ENCODE measurements around the gene SNX21.
"Not testable (repeated sequence)": the region's sequence is repeated elsewhere in the genome, so short reads cannot be mapped to it uniquely, and the experiment has no call there.

The SNX21 gene

GRCh38 chr20:45823949-45824835 lies 9.4 kb upstream of the SNX21 start:
- no peak for DNase-seq (ENCODE audit: low spot score)

GRCh38 chr20:45826381-45827019 lies 7.1 kb upstream of the SNX21 start:
- no peak for DNase-seq (ENCODE audit: low spot score)

GRCh38 chr20:45827030-45827652 lies 6.5 kb upstream of the SNX21 start, which contains the start of gene TNNC2:
TSS of gene TNNC2 (minus strand) at chr20:45827312. CDS start at chr20:45827248, 64 bp downstream.
- DNase-seq (ENCODE audit: low spot score) = no peak

GRCh38 chr20:45827712-45828111 lies 5.9 kb upstream of the SNX21 start:
- DNase-seq (ENCODE audit: low spot score) = no peak

GRCh38 chr20:45828589-45828988 lies 5.0 kb upstream of the SNX21 start:
- DNase-seq (ENCODE audit: low spot score) = no peak

GRCh38 chr20:45829673-45830106 lies 3.9 kb upstream of the SNX21 start:
- not testable (repeated sequence) for DNase-seq (ENCODE audit: low spot score)

GRCh38 chr20:45832619-45833018 lies 980 bp upstream of the SNX21 start:
- no peak for DNase-seq (ENCODE audit: low spot score)

- peak; percentile 50 for DNase-seq (ENCODE audit: low spot score)
Measured at GRCh38 chr20:45833883-45834796, 541 bp downstream of the SNX21 start.

GRCh38 chr20:45834797-45835161 lies 1.2 kb downstream of the SNX21 start:
- DNase-seq (ENCODE audit: low spot score) = no peak

GRCh38 chr20:45835329-45835765 lies 1.7 kb downstream of the SNX21 start:
- no peak for DNase-seq (ENCODE audit: low spot score)

- DNase-seq (ENCODE audit: low spot score) = no peak
Measured at GRCh38 chr20:45835825-45836224, 2.2 kb downstream of the SNX21 start.

GRCh38 chr20:45836841-45837240 lies 3.2 kb downstream of the SNX21 start:
- DNase-seq (ENCODE audit: low spot score) = no peak

- no peak for DNase-seq (ENCODE audit: low spot score)
Measured at GRCh38 chr20:45840700-45841198, 7.2 kb downstream of the SNX21 start.

- no peak for DNase-seq (ENCODE audit: low spot score)
Measured at GRCh38 chr20:45841407-45842129, 8.0 kb downstream of the SNX21 start.

GRCh38 chr20:45842169-45842812 lies 8.7 kb downstream of the SNX21 start:
- DNase-seq (ENCODE audit: low spot score) = no peak

- no peak for DNase-seq (ENCODE audit: low spot score)
Measured at GRCh38 chr20:45843506-45843905, 9.9 kb downstream of the SNX21 start.

- DNase-seq (ENCODE audit: low spot score) = no peak
Measured at GRCh38 chr20:45845452-45845851, 11.9 kb downstream of the SNX21 start.

- no peak for DNase-seq (ENCODE audit: low spot score)
Measured at GRCh38 chr20:45848421-45848820, 14.8 kb downstream of the SNX21 start.

GRCh38 chr20:45848969-45849582 lies 15.5 kb downstream of the SNX21 start:
- DNase-seq (ENCODE audit: low spot score) = no peak

- no peak for DNase-seq (ENCODE audit: low spot score)
Measured at GRCh38 chr20:45850238-45850637, 16.6 kb downstream of the SNX21 start.
